ENCODE results near the gene ACTL6B.

ACTL6B gene

GRCh38 chr7:100614308-100614861 is 41.9 kb downstream of the ACTL6B start:
- Histone ChIP-seq H3K36me3 (ENCODE audit: control insufficient read depth in 1 of 2, insufficient read depth in 2 of 2, low read length in 2 of 2) (peaks cover 0 to 3% of the 10 kb centered on the region in 2 donors), H3K4me3 (ENCODE audit: low read depth in 1 of 2, low read length in 2 of 2) (no peak overlapping the region), H3K27me3 (ENCODE audit: low read depth, low read length) (no peaks in the 10 kb centered on the region), H3K27ac (ENCODE audit: low read length) (no peak overlapping the region), H3K9me3 (ENCODE audit: control insufficient read depth in 1 of 2, low read length in 2 of 2) (no peaks in the 10 kb centered on the region), H3K4me1 (ENCODE audit: control insufficient read depth in 1 of 2, insufficient read depth in 2 of 2, low read length in 2 of 2) (peaks cover 0 to 13% of the 10 kb centered on the region in 2 donors)

DNA sequence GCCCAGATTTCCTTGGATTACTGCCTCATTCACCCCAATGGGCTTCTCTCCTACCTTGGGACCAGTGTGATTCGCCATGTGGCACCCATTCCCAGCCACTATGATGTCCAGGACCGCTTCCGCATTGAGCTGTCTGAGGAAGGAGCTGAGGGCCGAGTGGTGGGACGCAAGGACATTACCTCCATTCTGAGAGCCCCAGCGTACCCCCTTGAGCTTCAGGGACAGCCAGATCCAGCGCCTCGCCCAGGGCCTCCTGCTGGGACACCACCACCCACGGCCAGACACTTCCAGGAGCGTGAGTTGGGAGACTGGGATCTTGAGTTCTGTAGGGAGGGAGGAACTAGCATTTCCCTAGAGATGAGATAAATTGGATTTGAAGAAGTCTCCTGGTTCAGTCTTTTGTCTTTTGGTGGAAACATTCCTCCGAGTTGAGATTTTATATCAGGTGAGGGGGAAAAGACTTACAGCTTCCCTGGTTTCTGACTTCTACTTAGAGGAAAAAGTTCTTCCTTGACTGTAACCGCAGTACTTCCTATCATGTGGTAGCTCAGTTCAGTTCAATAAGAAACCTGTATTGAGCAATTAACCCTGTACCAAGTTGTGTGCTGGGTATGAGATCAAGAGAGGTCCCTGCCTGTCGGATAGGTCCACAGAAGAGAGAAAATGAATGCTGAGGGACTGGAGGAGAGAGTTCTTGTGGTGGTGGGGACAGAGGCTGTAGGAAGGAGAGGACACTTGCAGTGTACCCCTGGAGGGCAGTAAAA is 42.7 kb downstream of the ACTL6B start:
- H3K4me3 ChIP-seq (ENCODE audit: low read depth in 1 of 2, low read length in 2 of 2): peak overlapping the region; percentile 64 to 88
- H3K4me1 ChIP-seq (ENCODE audit: control insufficient read depth in 1 of 2, insufficient read depth in 2 of 2, low read length in 2 of 2): peaks cover 0 to 13% of the 10 kb centered on the region in 2 donors
- H3K27me3 ChIP-seq (ENCODE audit: low read depth, low read length): no peaks in the 10 kb centered on the region
- H3K36me3 ChIP-seq (ENCODE audit: control insufficient read depth in 1 of 2, insufficient read depth in 2 of 2, low read length in 2 of 2): peaks cover 0 to 3% of the 10 kb centered on the region in 2 donors
- no peaks in the 10 kb centered on the region for H3K9me3 ChIP-seq (ENCODE audit: control insufficient read depth in 1 of 2, low read length in 2 of 2)
- no peak overlapping the region for H3K27ac ChIP-seq (ENCODE audit: low read length)

GRCh38 chr7:100612730-100613390 is 43.4 kb downstream of the ACTL6B start:
- no peak overlapping the region for H3K27ac ChIP-seq (ENCODE audit: low read length)
- peaks cover 0 to 3% of the 10 kb centered on the region in 2 donors for H3K36me3 ChIP-seq (ENCODE audit: control insufficient read depth in 1 of 2, insufficient read depth in 2 of 2, low read length in 2 of 2)
- peak overlapping the region; percentile 64 to 88 for H3K4me3 ChIP-seq (ENCODE audit: low read depth in 1 of 2, low read length in 2 of 2)
- H3K4me1 ChIP-seq (ENCODE audit: control insufficient read depth in 1 of 2, insufficient read depth in 2 of 2, low read length in 2 of 2): peaks cover 0 to 13% of the 10 kb centered on the region in 2 donors
- H3K9me3 ChIP-seq (ENCODE audit: control insufficient read depth in 1 of 2, low read length in 2 of 2): no peaks in the 10 kb centered on the region
- no peaks in the 10 kb centered on the region for H3K27me3 ChIP-seq (ENCODE audit: low read depth, low read length)

DNA sequence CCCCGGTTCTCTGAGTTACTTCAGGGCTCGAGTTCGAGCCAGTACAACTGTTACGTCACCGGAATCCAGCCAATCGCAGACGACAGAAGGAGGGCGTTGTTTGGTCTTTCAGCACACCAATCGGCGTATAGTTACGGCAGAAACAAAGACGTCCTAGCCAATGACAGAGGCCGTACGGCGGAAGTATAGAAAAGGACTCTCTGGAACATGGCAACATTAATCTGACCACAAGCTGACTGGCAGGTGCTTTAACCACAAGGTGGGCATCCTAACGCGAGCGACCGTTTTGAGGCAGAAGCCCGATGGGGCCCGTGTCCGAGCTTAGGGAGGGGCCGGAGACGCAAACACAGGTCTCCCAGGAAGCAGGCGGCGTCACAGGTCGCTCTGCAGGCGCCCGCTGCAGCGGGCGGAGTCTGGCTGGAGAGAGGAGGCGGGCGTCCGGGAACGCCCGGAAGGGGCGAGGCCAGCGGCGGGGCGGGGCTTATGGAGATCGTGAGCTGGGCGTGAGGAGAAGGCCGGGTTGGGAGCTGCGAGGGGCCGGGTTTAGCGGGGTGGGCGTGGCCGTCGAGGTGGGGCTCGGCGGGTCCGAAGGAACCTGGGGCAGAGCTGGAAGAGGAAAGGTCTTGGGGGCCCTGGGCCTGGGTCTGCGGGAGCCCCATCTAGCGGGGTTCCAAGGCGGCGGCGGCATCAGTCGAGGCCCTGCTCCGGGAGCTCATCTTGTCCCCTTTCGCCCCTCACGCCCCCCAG is 44.1 kb downstream of the ACTL6B start, which contains the start of gene MOSPD3:
Gene MOSPD3 (plus strand): TSS at position 558 of the 747 bp plus-strand sequence. CDS start 252 bp downstream, outside the sequence.
- H3K4me1 ChIP-seq (ENCODE audit: control insufficient read depth in 1 of 2, insufficient read depth in 2 of 2, low read length in 2 of 2): peaks cover 0 to 13% of the 10 kb centered on the region in 2 donors
- peaks cover 0 to 3% of the 10 kb centered on the region in 2 donors for H3K36me3 ChIP-seq (ENCODE audit: control insufficient read depth in 1 of 2, insufficient read depth in 2 of 2, low read length in 2 of 2)
- peak within 1 kb of the TSS; percentile 94 for H3K27ac ChIP-seq (ENCODE audit: low read length)
- no peaks in the 10 kb centered on the region for H3K27me3 ChIP-seq (ENCODE audit: low read depth, low read length)
- H3K9me3 ChIP-seq (ENCODE audit: control insufficient read depth in 1 of 2, low read length in 2 of 2): no peaks in the 10 kb centered on the region
- peak within 1 kb of the TSS; percentile 64 to 88 for H3K4me3 ChIP-seq (ENCODE audit: low read depth in 1 of 2, low read length in 2 of 2)

DNA sequence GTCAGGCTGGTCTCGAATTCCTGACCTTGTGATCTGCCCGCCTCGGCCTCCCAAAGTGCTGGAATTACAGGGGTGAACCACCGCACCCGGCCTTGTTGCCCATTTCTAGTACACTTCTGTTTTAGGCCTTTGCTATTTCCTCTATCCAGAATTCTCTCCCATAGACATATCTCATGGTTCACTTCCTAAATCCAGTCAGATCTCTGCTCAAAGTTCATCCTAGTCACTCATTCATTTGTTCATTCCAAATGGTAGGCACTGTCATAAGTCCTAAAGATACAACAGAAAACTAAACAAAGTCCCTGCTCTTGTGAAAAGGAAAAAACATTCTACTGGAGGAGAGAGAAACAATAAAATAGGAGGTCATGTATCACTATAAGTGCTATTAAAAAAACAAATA is 46.3 kb downstream of the ACTL6B start:
- Histone ChIP-seq H3K27me3 (ENCODE audit: low read depth, low read length) (no peaks in the 10 kb centered on the region), H3K4me3 (ENCODE audit: low read depth in 1 of 2, low read length in 2 of 2) (no peak overlapping the region), H3K36me3 (ENCODE audit: control insufficient read depth in 1 of 2, insufficient read depth in 2 of 2, low read length in 2 of 2) (no peaks in the 10 kb centered on the region), H3K4me1 (ENCODE audit: control insufficient read depth in 1 of 2, insufficient read depth in 2 of 2, low read length in 2 of 2) (peaks cover 0 to 23% of the 10 kb centered on the region in 2 donors), H3K9me3 (ENCODE audit: control insufficient read depth in 1 of 2, low read length in 2 of 2) (no peaks in the 10 kb centered on the region), H3K27ac (ENCODE audit: low read length) (no peak overlapping the region)

GRCh38 chr7:100607111-100607510 is 49.1 kb downstream of the ACTL6B start:
- no peak overlapping the region for H3K27ac ChIP-seq (ENCODE audit: low read length)
- no peaks in the 10 kb centered on the region for H3K36me3 ChIP-seq (ENCODE audit: control insufficient read depth in 1 of 2, insufficient read depth in 2 of 2, low read length in 2 of 2)

DNA sequence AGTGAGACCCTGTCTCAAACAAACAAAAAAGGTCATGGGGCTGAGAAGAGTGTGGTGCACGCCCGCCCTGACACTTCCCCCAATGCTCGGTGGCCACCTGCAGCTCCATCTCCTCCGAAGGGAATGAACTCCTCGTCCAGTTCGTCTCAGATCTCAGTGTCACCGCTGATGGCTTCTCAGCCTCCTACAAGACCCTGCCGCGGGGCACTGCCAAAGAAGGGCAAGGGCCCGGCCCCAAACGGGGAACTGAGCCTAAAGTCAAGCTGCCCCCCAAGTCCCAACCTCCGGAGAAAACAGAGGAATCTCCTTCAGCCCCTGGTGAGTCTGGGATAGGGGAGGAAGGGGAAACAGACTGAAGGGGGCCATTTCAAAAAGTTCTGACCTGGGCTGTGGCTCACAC is 49.9 kb downstream of the ACTL6B start:
- Histone ChIP-seq H3K9me3 (ENCODE audit: control insufficient read depth in 1 of 2, low read length in 2 of 2) (no peaks in the 10 kb centered on the region), H3K27ac (ENCODE audit: low read length) (no peak overlapping the region), H3K4me1 (ENCODE audit: control insufficient read depth in 1 of 2, insufficient read depth in 2 of 2, low read length in 2 of 2) (peaks cover 0 to 28% of the 10 kb centered on the region in 2 donors), H3K4me3 (ENCODE audit: low read depth in 1 of 2, low read length in 2 of 2) (no peak overlapping the region), H3K27me3 (ENCODE audit: low read depth, low read length) (no peaks in the 10 kb centered on the region), H3K36me3 (ENCODE audit: control insufficient read depth in 1 of 2, insufficient read depth in 2 of 2, low read length in 2 of 2) (no peaks in the 10 kb centered on the region)

More at GRCh38 chr7:100607111-100607510, 49.1 kb downstream of the ACTL6B start:
- H3K9me3 ChIP-seq (ENCODE audit: control insufficient read depth in 1 of 2, low read length in 2 of 2): no peaks in the 10 kb centered on the region
- no peaks in the 10 kb centered on the region for H3K27me3 ChIP-seq (ENCODE audit: low read depth, low read length)
- H3K4me1 ChIP-seq (ENCODE audit: control insufficient read depth in 1 of 2, insufficient read depth in 2 of 2, low read length in 2 of 2): peaks cover 0 to 27% of the 10 kb centered on the region in 2 donors
- H3K4me3 ChIP-seq (ENCODE audit: low read depth in 1 of 2, low read length in 2 of 2): no peak overlapping the region

- H3K27ac ChIP-seq (ENCODE audit: low read length): no peak overlapping the region
Measured at GRCh38 chr7:100604976-100605911, 51.0 kb downstream of the ACTL6B start.

DNA sequence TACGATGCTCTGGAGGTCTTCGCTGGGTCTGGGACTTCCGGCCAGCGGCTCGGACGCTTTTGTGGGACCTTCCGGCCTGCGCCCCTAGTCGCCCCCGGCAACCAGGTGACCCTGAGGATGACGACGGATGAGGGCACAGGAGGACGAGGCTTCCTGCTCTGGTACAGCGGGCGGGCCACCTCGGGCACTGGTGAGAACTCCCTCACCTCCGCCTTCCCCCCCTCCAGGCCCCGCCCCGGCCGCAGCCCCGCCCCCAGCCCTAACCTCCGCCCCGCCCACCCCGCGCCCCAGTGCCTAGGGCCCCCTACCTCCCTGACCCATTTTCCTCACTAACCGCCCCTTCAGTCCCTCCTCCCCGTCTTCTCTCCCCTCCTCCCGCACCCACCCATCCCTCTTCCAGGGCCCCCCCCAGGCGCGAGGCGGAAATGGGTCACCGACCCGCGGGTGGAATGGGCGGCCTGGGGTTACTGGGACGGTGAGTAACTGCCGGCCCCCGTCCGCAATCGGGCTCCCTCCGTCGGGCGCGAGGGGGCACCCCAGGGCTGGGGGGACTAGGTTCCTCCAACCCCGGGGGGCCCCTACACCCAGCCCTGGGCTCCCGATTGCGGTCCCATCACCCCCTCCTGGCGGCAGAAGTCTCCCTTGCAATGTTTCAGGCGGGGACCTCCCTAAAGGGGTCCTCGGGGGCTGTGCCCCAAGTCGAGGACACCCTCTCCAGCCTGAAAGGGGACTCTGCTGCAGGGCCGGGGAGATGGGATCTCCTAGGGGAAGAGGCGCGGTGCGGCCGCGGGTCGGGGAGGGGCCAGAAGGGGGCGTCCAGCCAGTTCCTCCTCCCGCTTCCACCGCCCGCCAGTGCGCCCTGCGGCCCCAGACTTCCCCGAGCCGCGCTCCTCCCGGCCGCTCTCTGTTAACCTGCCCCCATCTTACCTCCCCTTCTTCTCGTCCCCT is 51.9 kb downstream of the ACTL6B start:
- Histone ChIP-seq H3K4me1 (ENCODE audit: control insufficient read depth in 1 of 2, insufficient read depth in 2 of 2, low read length in 2 of 2) (peaks cover 0 to 28% of the 10 kb centered on the region in 2 donors), H3K9me3 (ENCODE audit: control insufficient read depth in 1 of 2, low read length in 2 of 2) (no peaks in the 10 kb centered on the region), H3K27me3 (ENCODE audit: low read depth, low read length) (no peaks in the 10 kb centered on the region), H3K27ac (ENCODE audit: low read length) (no peak overlapping the region), H3K36me3 (ENCODE audit: control insufficient read depth in 1 of 2, insufficient read depth in 2 of 2, low read length in 2 of 2) (no peaks in the 10 kb centered on the region), H3K4me3 (ENCODE audit: low read depth in 1 of 2, low read length in 2 of 2) (peak overlapping the region; percentile 53 to 85)

More at GRCh38 chr7:100604976-100605911, 51.0 kb downstream of the ACTL6B start:
- Histone ChIP-seq H3K4me3 (ENCODE audit: low read depth in 1 of 2, low read length in 2 of 2) (peak overlapping the region; percentile 53 to 85), H3K4me1 (ENCODE audit: control insufficient read depth in 1 of 2, insufficient read depth in 2 of 2, low read length in 2 of 2) (peaks cover 0 to 28% of the 10 kb centered on the region in 2 donors), H3K27me3 (ENCODE audit: low read depth, low read length) (no peaks in the 10 kb centered on the region), H3K36me3 (ENCODE audit: control insufficient read depth in 1 of 2, insufficient read depth in 2 of 2, low read length in 2 of 2) (no peaks in the 10 kb centered on the region), H3K9me3 (ENCODE audit: control insufficient read depth in 1 of 2, low read length in 2 of 2) (no peaks in the 10 kb centered on the region)
